K562 (cell line): ENCODE results near the gene GRIK3.

Experiments used
- DACH1 ChIP-seq: fragments of 450-650 bp; IDR thresholded peaks from 2 replicates; pipeline ENCODE4 v1.6.1; 2018; ENCODE audit not compliant: partially characterized antibody
- KDM1A ChIP-seq, 2 experiments: fragments of 450-650 bp; IDR thresholded peaks; 2 replicates each; pipeline ENCODE4 v1.6.1; 2016; ENCODE audit warnings: mild to moderate bottlenecking in 2 of 2
- KDM5B ChIP-seq: fragments of 200-600 bp; sonication (generic); IDR thresholded peaks from 2 replicates; pipeline ENCODE4 v1.6.1; 2012; ENCODE audit warnings: low read depth, mild to moderate bottlenecking, moderate library complexity, low read length, control low read depth, inconsistent platforms; ENCODE audit not compliant: insufficient replicate concordance
- MAFK ChIP-seq: IDR thresholded peaks from 2 replicates; pipeline ENCODE4 v1.6.1; 2011; ENCODE audit warnings: low read length, improper control_type of control experiment
- MED1 ChIP-seq: sonication (generic); formaldehyde crosslinking; IDR thresholded peaks from 2 replicates; pipeline ENCODE4 v1.8.1; 2023; ENCODE audit warnings: missing genetic modification reagents, borderline replicate concordance
- POLR2A ChIP-seq: fragments of 450-650 bp; conservative IDR thresholded peaks from 2 replicates; pipeline ENCODE4 v1.6.1; 2016
- POLR2AphosphoS5 ChIP-seq: IDR thresholded peaks from 2 replicates; pipeline ENCODE4 v1.6.1; 2011; ENCODE audit warnings: mild to moderate bottlenecking, low read depth, low read length, moderate library complexity; ENCODE audit not compliant: control insufficient read depth, insufficient read depth
- RCOR1 ChIP-seq, 2 experiments: IDR thresholded peaks; 2 replicates each; pipeline ENCODE4 v1.6.1; 2012; ENCODE audit warnings: low read depth in 2 of 2, low read length in 2 of 2, borderline replicate concordance in 1 of 2, improper control_type of control experiment in 1 of 2
- SPI1 ChIP-seq: IDR thresholded peaks from 2 replicates; pipeline ENCODE4 v1.6.1; 2011; ENCODE audit warnings: low read depth, low read length, control low read depth, borderline replicate concordance
- ZC3H8 ChIP-seq: fragments of 450-650 bp; IDR thresholded peaks from 2 replicates; pipeline ENCODE4 v1.6.1; 2017
- ZNF444 ChIP-seq: fragments of 250-450 bp; sonication (Bioruptor Pico); IDR thresholded peaks from 2 replicates; pipeline ENCODE4 v1.4.0; 2020; ENCODE audit warnings: mild to moderate bottlenecking, moderate library complexity
- TF ChIP-seq, protein P1 (sequence below), 3 experiments: IDR thresholded peaks in 2 of 3; conservative IDR thresholded peaks in 1 of 3; 2 replicates each; pipeline ENCODE4 v1.5.1; 2011 to 2012; ENCODE audit warnings: low read length in 3 of 3, mild to moderate bottlenecking in 3 of 3, control low read depth in 2 of 3, improper control_type of control experiment in 1 of 3, inconsistent platforms in 1 of 3, low read depth in 1 of 3, mixed read lengths in 1 of 3, moderate library complexity in 1 of 3; ENCODE audit not compliant: insufficient read depth in 2 of 3

GRCh38 chr1:36950604-36951291 lies 83.6 kb downstream of the GRIK3 start:
- TF ChIP-seq MAFK (no peak), SPI1 (no peak), KDM5B (no peak), KDM1A (IDR thresholded peaks at IDR 0.05) (no peak), MED1 (CRISPR knock-in tag) (no peak), ZC3H8 (no peak), ZNF444 (CRISPR knock-in tag) (no peak), POLR2A (no peak), RCOR1 (IDR thresholded peaks at IDR 0.05; ENCODE audit: borderline replicate concordance in 1 of 2, low read depth in 2 of 2, low read length in 2 of 2) (no peak), POLR2AphosphoS5 (no peak), DACH1 (no peak)
- TF ChIP-seq, protein P1, sequence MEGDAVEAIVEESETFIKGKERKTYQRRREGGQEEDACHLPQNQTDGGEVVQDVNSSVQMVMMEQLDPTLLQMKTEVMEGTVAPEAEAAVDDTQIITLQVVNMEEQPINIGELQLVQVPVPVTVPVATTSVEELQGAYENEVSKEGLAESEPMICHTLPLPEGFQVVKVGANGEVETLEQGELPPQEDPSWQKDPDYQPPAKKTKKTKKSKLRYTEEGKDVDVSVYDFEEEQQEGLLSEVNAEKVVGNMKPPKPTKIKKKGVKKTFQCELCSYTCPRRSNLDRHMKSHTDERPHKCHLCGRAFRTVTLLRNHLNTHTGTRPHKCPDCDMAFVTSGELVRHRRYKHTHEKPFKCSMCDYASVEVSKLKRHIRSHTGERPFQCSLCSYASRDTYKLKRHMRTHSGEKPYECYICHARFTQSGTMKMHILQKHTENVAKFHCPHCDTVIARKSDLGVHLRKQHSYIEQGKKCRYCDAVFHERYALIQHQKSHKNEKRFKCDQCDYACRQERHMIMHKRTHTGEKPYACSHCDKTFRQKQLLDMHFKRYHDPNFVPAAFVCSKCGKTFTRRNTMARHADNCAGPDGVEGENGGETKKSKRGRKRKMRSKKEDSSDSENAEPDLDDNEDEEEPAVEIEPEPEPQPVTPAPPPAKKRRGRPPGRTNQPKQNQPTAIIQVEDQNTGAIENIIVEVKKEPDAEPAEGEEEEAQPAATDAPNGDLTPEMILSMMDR (IDR thresholded peaks at IDR 0.05 in 2 of 3, conservative IDR thresholded peaks at IDR 0.05 in 1 of 3; ENCODE audit: insufficient read depth in 2 of 3, low read depth in 1 of 3, low read length in 3 of 3) = no peak
